Gastroesophageal sphincter (tissue), 3 donors: ENCODE data around the gene AZIN2.

ENCODE experiments used
- CTCF ChIP-seq, 4 experiments: fragments of 200-600 bp in 2 of 4; fragments of 450-650 bp in 2 of 4; sonication (generic) in 1 of 4; IDR thresholded peaks; one replicate each; pipeline ENCODE4 v1.5.1; 2017 to 2019; ENCODE audit warnings: antibody characterized with exemption in 4 of 4, mild to moderate bottlenecking in 2 of 4, moderate library complexity in 2 of 4
- POLR2A ChIP-seq, 2 donors: fragments of 450-650 bp; IDR thresholded peaks; one replicate each; pipeline ENCODE4 v1.6.1; 2017; ENCODE audit warnings: antibody characterized with exemption in 2 of 2, mild to moderate bottlenecking in 2 of 2, moderate library complexity in 1 of 2

- TF ChIP-seq CTCF (IDR thresholded peaks at IDR 0.05) (no peak), POLR2A (IDR thresholded peaks at IDR 0.05) (no peak)
These were observed 20.3 kb upstream of the AZIN2 start for GRCh38 chr1:33060579-33061083.
